ENCODE results near the gene PLCL1.

GRCh38 chr2:198016243-198016642 lies 211.8 kb downstream of the PLCL1 start:
- TF ChIP-seq CTCF (IDR thresholded peaks at IDR 0.05) = no peak
- TF ChIP-seq POLR2A (IDR thresholded peaks at IDR 0.05) = no peak
